GM19452 (cell line): ENCODE data around the gene IGF2BP3.

ENCODE experiments used
- ATAC-seq: cut with Tn5 transposase; IDR thresholded peaks from one replicate; pipeline ENCODE4 v1.9.1; 2021; ENCODE audit not compliant: unreplicated experiment

Gene IGF2BP3

GRCh38 chr7:23472556-23472955 is 2.3 kb upstream of the IGF2BP3 start:
- ATAC-seq = no peak

GRCh38 chr7:23472046-23472445 is 1.8 kb upstream of the IGF2BP3 start:
- no peak for ATAC-seq

GRCh38 chr7:23471106-23471859 is 992 bp upstream of the IGF2BP3 start:
- ATAC-seq = peak; percentile 24

GRCh38 chr7:23469961-23470250 is 385 bp downstream of the IGF2BP3 start:
- no peak for ATAC-seq

DNA sequence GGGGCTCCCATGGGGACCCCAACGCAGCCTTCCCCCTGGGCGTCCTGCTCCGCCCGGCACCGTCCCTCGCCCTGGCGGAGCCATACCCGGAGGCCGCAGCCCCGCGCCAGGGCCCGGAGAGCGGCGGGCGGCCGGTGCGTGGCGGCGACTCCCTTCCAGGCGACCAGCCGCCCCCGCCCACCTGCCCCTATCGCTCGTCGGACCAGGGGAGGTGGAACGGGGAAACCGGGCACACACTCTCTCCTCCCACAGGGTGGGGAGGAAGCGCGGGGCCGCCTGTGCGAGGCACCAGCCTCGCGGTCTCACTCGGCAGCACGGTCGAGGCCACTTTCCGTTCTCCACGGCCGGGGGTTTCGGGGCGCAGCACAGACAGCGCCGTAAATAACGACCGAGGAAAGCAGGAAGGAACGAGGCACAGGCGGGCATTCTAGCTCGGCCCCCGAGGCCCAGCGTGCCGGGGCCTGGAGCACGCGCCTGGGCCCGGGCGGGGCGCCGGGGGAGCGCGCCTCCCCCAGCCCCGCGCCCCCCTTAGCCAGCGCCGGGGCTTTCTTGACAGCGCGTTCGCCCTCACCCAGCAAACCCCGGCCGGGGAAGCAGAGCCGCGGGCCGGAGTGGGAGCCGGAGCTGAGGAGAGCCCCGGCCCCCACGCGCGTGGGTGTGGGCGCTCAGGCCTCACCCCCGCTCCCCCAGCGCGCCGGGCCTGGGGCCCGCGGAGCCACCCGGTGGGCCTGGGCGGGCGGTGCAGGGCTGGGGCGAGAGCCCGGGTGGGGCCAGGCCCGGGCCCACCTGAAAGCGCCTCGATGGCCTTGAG is 936 bp downstream of the IGF2BP3 start:
- ATAC-seq = no peak

GRCh38 chr7:23468526-23469149 is 1.7 kb downstream of the IGF2BP3 start:
- ATAC-seq = no peak

- ATAC-seq = no peak
These were observed 2.3 kb downstream of the IGF2BP3 start for GRCh38 chr7:23467806-23468525.

- ATAC-seq = no peak
These were observed 2.9 kb downstream of the IGF2BP3 start for GRCh38 chr7:23467291-23467805.

GRCh38 chr7:23462846-23463245 is 7.4 kb downstream of the IGF2BP3 start:
- no peak for ATAC-seq

- no peak for ATAC-seq
These were observed 12.2 kb downstream of the IGF2BP3 start for GRCh38 chr7:23458044-23458443.

DNA sequence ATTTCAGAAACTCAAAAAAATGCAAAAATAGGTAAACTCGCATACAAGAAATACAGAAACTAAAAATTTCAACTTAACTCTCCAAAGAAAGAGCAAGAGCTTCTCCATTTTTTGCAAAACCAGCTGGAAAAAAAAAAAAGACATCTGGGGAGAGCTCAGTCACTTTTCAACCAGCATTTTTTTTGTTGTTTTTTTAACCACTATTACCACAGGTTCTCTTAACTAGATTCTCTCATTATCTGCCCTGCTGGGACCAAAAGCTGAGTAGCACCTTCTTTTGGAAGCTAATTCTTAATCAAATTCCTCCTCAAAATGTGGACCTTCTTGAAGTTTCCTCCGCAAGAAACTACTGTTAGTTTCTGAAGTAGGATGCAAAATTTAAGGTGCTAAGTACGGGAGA is 14.2 kb downstream of the IGF2BP3 start:
- no peak for ATAC-seq

DNA sequence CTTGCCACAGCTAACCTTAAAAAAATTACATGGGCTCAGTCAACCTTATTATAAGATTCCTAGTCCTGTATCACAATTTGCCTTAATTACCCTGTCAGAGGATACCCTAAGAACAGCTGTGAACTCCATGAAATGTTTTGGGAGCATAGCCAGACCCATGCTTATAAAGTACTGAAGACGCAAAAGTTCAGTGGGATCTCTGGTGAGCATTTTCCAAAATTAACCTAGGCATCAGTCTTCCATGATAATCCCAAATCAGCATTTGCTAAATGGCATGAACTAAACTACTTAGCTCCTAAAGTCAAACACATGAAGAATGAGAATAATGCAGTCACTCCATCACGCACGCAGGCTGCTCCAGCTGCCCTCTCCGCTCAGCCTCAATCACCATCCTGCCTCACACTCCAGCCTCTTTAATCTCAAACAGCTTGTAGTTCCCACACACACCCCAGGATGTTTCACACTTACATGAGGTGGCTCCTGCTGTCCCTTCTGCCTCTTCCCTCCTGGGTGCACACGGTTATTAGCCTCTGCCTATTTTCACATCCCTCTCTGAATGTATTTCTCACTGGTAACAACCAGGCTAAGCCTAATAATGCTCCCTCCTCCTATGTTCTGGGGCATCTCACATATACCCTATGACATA is 15.3 kb downstream of the IGF2BP3 start:
- ATAC-seq = no peak

- no peak for ATAC-seq
These were observed 19.8 kb downstream of the IGF2BP3 start for GRCh38 chr7:23450518-23450917.

GRCh38 chr7:23449941-23450340 is 20.4 kb downstream of the IGF2BP3 start:
- ATAC-seq = no peak

GRCh38 chr7:23445326-23445725 is 25.0 kb downstream of the IGF2BP3 start:
- no peak for ATAC-seq

- ATAC-seq = no peak
These were observed 26.3 kb downstream of the IGF2BP3 start for GRCh38 chr7:23443974-23444373.

- ATAC-seq = no peak
These were observed 32.1 kb downstream of the IGF2BP3 start for GRCh38 chr7:23438171-23438570.

- ATAC-seq = no peak
These were observed 36.0 kb downstream of the IGF2BP3 start for GRCh38 chr7:23434147-23434917.

GRCh38 chr7:23431702-23432199 is 38.5 kb downstream of the IGF2BP3 start:
- ATAC-seq = no peak

DNA sequence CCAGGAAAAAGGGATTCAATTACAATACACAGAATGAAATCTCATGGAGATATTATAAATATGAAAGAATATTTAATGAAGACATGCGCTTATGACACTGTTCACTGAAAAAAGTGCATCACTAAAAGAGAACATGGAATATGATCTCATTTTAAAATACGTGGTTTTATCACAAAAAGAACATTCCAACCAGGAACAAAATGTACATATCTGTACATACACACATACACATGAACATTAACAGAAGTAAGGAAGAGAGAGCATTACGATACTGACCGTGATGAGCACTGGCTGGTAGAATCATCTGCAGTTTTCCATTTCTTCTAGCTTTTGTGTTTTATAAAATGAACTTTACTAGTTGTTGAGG is 39.4 kb downstream of the IGF2BP3 start:
- no peak for ATAC-seq
